ENCODE results near the gene SLC2A6. TPM values are rescaled to one million over a fixed set of nuclear protein-coding genes. Genes with fewer than 3 reads are reported as not detected.

Gene SLC2A6
- polyA plus RNA-seq, 2 donors, result 0.69 TPM

- H3K4me1 ChIP-seq (ENCODE audit: control insufficient read depth in 2 of 2, insufficient read depth in 2 of 2, low read length in 1 of 2), result no peaks in the 10 kb centered on the region
- no peaks in the 10 kb centered on the region for H3K36me3 ChIP-seq (ENCODE audit: control insufficient read depth in 2 of 2, insufficient read depth in 2 of 2, low read length in 1 of 2)
- H3K27me3 ChIP-seq (ENCODE audit: control insufficient read depth in 1 of 2, insufficient read depth in 2 of 2, low read length in 2 of 2), result no peaks in the 10 kb centered on the region
- no peak overlapping the region for H3K4me3 ChIP-seq (ENCODE audit: low read depth in 1 of 2, low read length in 2 of 2)
- 80 to 82% methylated on average over 22 to 23 of the region's 23 CpGs for WGBS, 2 donors
- H3K9me3 ChIP-seq (ENCODE audit: control insufficient read depth in 2 of 2, insufficient read depth in 1 of 2, low read depth in 1 of 2, low read length in 1 of 2), result no peaks in the 10 kb centered on the region
- H3K27ac ChIP-seq (ENCODE audit: low read depth in 2 of 2, low read length in 1 of 2), result no peak overlapping the region
These were observed 33.5 kb downstream of the SLC2A6 start for GRCh38 chr9:133445293-133445969.

- no peak overlapping the region for H3K27ac ChIP-seq (ENCODE audit: low read depth in 2 of 2, low read length in 1 of 2)
- H3K4me3 ChIP-seq (ENCODE audit: low read depth in 1 of 2, low read length in 2 of 2), result no peak overlapping the region
- no peaks in the 10 kb centered on the region for H3K9me3 ChIP-seq (ENCODE audit: control insufficient read depth in 2 of 2, insufficient read depth in 1 of 2, low read depth in 1 of 2, low read length in 1 of 2)
- WGBS, 2 donors, result 83 to 86% methylated on average over 8 of the region's 8 CpGs
- H3K4me1 ChIP-seq (ENCODE audit: control insufficient read depth in 2 of 2, insufficient read depth in 2 of 2, low read length in 1 of 2), result no peaks in the 10 kb centered on the region
- H3K36me3 ChIP-seq (ENCODE audit: control insufficient read depth in 2 of 2, insufficient read depth in 2 of 2, low read length in 1 of 2), result no peaks in the 10 kb centered on the region
- H3K27me3 ChIP-seq (ENCODE audit: control insufficient read depth in 1 of 2, insufficient read depth in 2 of 2, low read length in 2 of 2), result no peaks in the 10 kb centered on the region
These were observed 34.9 kb downstream of the SLC2A6 start for GRCh38 chr9:133443982-133444381.

DNA sequence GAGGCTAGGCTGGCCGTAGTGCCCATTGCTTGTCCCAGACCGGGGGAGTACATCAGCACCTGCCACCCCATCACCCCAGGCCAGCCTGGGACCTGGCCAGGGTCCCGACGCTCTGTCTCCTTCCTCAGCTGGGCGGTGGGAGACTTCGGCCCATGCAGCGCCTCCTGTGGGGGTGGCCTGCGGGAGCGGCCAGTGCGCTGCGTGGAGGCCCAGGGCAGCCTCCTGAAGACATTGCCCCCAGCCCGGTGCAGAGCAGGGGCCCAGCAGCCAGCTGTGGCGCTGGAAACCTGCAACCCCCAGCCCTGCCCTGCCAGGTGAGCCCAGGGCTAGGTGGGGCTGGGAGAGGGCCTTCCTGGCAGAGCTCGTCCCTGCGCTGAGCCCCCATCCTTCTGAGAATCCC, 35.7 kb downstream of the SLC2A6 start:
- 91 to 95% methylated on average over 15 of the region's 15 CpGs for WGBS, 2 donors
- no peaks in the 10 kb centered on the region for H3K4me1 ChIP-seq (ENCODE audit: control insufficient read depth in 2 of 2, insufficient read depth in 2 of 2, low read length in 1 of 2)
- no peaks in the 10 kb centered on the region for H3K9me3 ChIP-seq (ENCODE audit: control insufficient read depth in 2 of 2, insufficient read depth in 1 of 2, low read depth in 1 of 2, low read length in 1 of 2)
- no peak overlapping the region for H3K27ac ChIP-seq (ENCODE audit: low read depth in 2 of 2, low read length in 1 of 2)
- H3K4me3 ChIP-seq (ENCODE audit: low read depth in 1 of 2, low read length in 2 of 2), result no peak overlapping the region
- no peaks in the 10 kb centered on the region for H3K27me3 ChIP-seq (ENCODE audit: control insufficient read depth in 1 of 2, insufficient read depth in 2 of 2, low read length in 2 of 2)
- no peaks in the 10 kb centered on the region for H3K36me3 ChIP-seq (ENCODE audit: control insufficient read depth in 2 of 2, insufficient read depth in 2 of 2, low read length in 1 of 2)

GRCh38 chr9:133441571-133441970, 37.3 kb downstream of the SLC2A6 start:
- no peaks in the 10 kb centered on the region for H3K27me3 ChIP-seq (ENCODE audit: control insufficient read depth in 1 of 2, insufficient read depth in 2 of 2, low read length in 2 of 2)
- H3K9me3 ChIP-seq (ENCODE audit: control insufficient read depth in 2 of 2, insufficient read depth in 1 of 2, low read depth in 1 of 2, low read length in 1 of 2), result no peaks in the 10 kb centered on the region
- no peaks in the 10 kb centered on the region for H3K36me3 ChIP-seq (ENCODE audit: control insufficient read depth in 2 of 2, insufficient read depth in 2 of 2, low read length in 1 of 2)
- no peak overlapping the region for H3K4me3 ChIP-seq (ENCODE audit: low read depth in 1 of 2, low read length in 2 of 2)
- 61 to 74% methylated on average over 5 of the region's 5 CpGs for WGBS, 2 donors
- no peak overlapping the region for H3K27ac ChIP-seq (ENCODE audit: low read depth in 2 of 2, low read length in 1 of 2)
- no peaks in the 10 kb centered on the region for H3K4me1 ChIP-seq (ENCODE audit: control insufficient read depth in 2 of 2, insufficient read depth in 2 of 2, low read length in 1 of 2)

DNA sequence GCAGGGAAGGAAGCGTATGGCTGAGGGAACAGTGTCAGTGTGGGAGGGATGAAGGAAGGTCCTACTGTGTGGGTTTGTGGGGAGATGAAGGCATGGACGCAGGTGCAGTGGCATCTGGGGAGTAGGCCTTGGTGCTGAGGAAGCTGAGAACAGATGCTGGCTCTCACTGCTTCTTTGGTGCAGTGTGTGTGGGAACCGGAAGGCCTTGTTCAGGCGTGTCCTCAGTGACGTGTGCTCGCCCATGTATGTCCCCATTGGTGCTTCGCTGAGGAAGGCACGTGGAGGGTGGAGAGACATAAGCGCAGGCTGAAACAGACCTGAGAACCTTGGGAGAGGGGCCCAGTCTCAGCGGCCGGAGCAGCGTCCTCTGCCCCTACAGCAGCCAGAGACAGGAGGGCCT, 38.0 kb downstream of the SLC2A6 start:
- no peaks in the 10 kb centered on the region for H3K9me3 ChIP-seq (ENCODE audit: control insufficient read depth in 2 of 2, insufficient read depth in 1 of 2, low read depth in 1 of 2, low read length in 1 of 2)
- H3K27me3 ChIP-seq (ENCODE audit: control insufficient read depth in 1 of 2, insufficient read depth in 2 of 2, low read length in 2 of 2), result no peaks in the 10 kb centered on the region
- H3K4me3 ChIP-seq (ENCODE audit: low read depth in 1 of 2, low read length in 2 of 2), result no peak overlapping the region
- H3K27ac ChIP-seq (ENCODE audit: low read depth in 2 of 2, low read length in 1 of 2), result no peak overlapping the region
- H3K36me3 ChIP-seq (ENCODE audit: control insufficient read depth in 2 of 2, insufficient read depth in 2 of 2, low read length in 1 of 2), result no peaks in the 10 kb centered on the region
- 74 to 77% methylated on average over 11 to 12 of the region's 12 CpGs for WGBS, 2 donors
- H3K4me1 ChIP-seq (ENCODE audit: control insufficient read depth in 2 of 2, insufficient read depth in 2 of 2, low read length in 1 of 2), result no peaks in the 10 kb centered on the region

DNA sequence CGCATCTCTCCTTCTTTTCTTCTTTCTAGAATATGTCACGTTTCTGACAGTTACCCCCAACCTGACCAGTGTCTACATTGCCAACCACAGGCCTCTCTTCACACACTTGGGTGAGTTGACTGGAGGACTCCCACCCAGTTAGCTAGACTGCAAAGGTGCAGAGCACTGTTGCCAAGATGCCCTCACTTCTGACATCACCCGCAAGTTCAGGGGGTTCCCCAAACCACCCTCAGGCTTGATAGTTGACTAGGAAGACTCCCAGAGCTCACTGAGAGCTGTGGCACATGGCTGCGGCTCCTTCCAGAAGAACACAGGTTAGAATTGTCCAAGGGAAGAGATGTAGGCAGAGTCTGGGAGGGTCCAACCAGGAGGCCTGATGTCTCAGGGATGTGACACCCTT, 39.6 kb downstream of the SLC2A6 start:
- no peaks in the 10 kb centered on the region for H3K27me3 ChIP-seq (ENCODE audit: control insufficient read depth in 1 of 2, insufficient read depth in 2 of 2, low read length in 2 of 2)
- H3K36me3 ChIP-seq (ENCODE audit: control insufficient read depth in 2 of 2, insufficient read depth in 2 of 2, low read length in 1 of 2), result no peaks in the 10 kb centered on the region
- 69 to 73% methylated on average over 4 of the region's 4 CpGs for WGBS, 2 donors
- H3K9me3 ChIP-seq (ENCODE audit: control insufficient read depth in 2 of 2, insufficient read depth in 1 of 2, low read depth in 1 of 2, low read length in 1 of 2), result no peaks in the 10 kb centered on the region
- H3K4me3 ChIP-seq (ENCODE audit: low read depth in 1 of 2, low read length in 2 of 2), result no peak overlapping the region
- H3K4me1 ChIP-seq (ENCODE audit: control insufficient read depth in 2 of 2, insufficient read depth in 2 of 2, low read length in 1 of 2), result no peaks in the 10 kb centered on the region
- H3K27ac ChIP-seq (ENCODE audit: low read depth in 2 of 2, low read length in 1 of 2), result no peak overlapping the region

DNA sequence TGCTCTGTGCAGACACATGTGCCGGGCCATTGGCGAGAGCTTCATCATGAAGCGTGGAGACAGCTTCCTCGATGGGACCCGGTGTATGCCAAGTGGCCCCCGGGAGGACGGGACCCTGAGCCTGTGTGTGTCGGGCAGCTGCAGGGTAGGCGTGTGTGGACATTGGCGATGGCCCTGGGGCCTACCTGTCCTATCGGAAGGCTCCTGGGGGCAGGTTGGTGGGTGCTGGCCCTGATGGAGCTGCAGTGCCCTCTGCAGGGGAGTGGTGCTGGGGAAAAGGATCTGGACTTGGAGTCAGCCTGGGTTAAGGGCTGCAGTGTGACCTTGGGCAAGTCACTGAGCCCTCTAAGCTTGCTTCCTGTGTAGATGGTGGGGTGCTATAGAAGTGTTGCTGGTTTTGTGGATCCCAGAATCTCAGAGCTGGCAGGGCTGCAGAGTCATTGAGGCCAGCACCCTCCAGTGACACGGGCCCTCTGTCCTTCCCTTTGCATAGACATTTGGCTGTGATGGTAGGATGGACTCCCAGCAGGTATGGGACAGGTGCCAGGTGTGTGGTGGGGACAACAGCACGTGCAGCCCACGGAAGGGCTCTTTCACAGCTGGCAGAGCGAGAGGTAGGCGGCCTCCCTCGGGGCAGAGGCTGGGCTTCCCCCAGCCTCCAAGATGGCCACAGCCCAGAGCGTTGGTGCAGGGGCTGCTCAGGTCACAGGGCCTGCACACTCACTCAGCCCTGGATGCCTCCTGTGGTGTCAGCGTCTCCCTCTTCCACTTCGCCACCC, 41.0 kb downstream of the SLC2A6 start:
- no peaks in the 10 kb centered on the region for H3K36me3 ChIP-seq (ENCODE audit: control insufficient read depth in 2 of 2, insufficient read depth in 2 of 2, low read length in 1 of 2)
- no peaks in the 10 kb centered on the region for H3K9me3 ChIP-seq (ENCODE audit: control insufficient read depth in 2 of 2, insufficient read depth in 1 of 2, low read depth in 1 of 2, low read length in 1 of 2)
- H3K27me3 ChIP-seq (ENCODE audit: control insufficient read depth in 1 of 2, insufficient read depth in 2 of 2, low read length in 2 of 2), result no peaks in the 10 kb centered on the region
- no peaks in the 10 kb centered on the region for H3K4me1 ChIP-seq (ENCODE audit: control insufficient read depth in 2 of 2, insufficient read depth in 2 of 2, low read length in 1 of 2)
- 89 to 90% methylated on average over 20 of the region's 20 CpGs for WGBS, 2 donors
- no peak overlapping the region for H3K27ac ChIP-seq (ENCODE audit: low read depth in 2 of 2, low read length in 1 of 2)
- H3K4me3 ChIP-seq (ENCODE audit: low read depth in 1 of 2, low read length in 2 of 2), result no peak overlapping the region

DNA sequence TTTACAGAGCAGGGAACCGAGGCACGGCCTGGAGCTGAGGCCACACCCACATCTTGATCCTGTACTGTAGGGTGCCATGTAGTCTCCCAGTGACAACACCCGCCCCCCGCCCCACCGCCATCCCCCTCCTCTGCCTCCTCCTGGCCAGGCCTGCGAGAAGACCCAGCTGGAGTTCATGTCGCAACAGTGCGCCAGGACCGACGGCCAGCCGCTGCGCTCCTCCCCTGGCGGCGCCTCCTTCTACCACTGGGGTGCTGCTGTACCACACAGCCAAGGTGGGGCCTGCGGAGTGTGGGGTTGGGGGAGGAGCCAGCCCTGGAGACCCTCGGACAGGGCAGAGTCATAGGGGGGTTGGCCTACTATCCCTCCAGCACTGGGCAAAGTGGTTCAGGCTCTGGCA, 42.2 kb downstream of the SLC2A6 start:
- WGBS, 2 donors, result 78 to 82% methylated on average over 16 of the region's 16 CpGs
- Histone ChIP-seq H3K27ac (ENCODE audit: low read depth in 2 of 2, low read length in 1 of 2) (no peak overlapping the region), H3K4me3 (ENCODE audit: low read depth in 1 of 2, low read length in 2 of 2) (no peak overlapping the region), H3K36me3 (ENCODE audit: control insufficient read depth in 2 of 2, insufficient read depth in 2 of 2, low read length in 1 of 2) (no peaks in the 10 kb centered on the region), H3K4me1 (ENCODE audit: control insufficient read depth in 2 of 2, insufficient read depth in 2 of 2, low read length in 1 of 2) (no peaks in the 10 kb centered on the region), H3K27me3 (ENCODE audit: control insufficient read depth in 1 of 2, insufficient read depth in 2 of 2, low read length in 2 of 2) (no peaks in the 10 kb centered on the region), H3K9me3 (ENCODE audit: control insufficient read depth in 2 of 2, insufficient read depth in 1 of 2, low read depth in 1 of 2, low read length in 1 of 2) (no peaks in the 10 kb centered on the region)

DNA sequence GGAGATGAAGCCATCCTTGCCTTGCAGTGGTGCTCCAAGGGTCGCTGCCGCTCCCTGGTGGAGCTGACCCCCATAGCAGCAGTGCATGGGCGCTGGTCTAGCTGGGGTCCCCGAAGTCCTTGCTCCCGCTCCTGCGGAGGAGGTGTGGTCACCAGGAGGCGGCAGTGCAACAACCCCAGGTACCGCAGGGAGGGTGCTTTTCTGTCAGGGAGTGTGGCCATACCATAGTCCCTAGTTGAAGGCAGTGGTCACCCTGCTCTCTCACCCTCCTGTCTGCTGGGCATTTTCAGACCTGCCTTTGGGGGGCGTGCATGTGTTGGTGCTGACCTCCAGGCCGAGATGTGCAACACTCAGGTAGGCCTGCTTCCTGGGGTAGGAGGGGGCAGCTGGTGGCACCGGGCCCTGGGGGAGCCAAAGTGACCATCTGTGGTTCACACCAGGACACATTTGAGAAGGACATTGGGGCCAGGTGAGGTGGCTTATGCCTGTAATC, 45.5 kb downstream of the SLC2A6 start:
- Histone ChIP-seq H3K4me1 (ENCODE audit: control insufficient read depth in 2 of 2, insufficient read depth in 2 of 2, low read length in 1 of 2) (peaks cover 0 to 4% of the 10 kb centered on the region in 2 donors), H3K9me3 (ENCODE audit: control insufficient read depth in 2 of 2, insufficient read depth in 1 of 2, low read depth in 1 of 2, low read length in 1 of 2) (no peaks in the 10 kb centered on the region), H3K27me3 (ENCODE audit: control insufficient read depth in 1 of 2, insufficient read depth in 2 of 2, low read length in 2 of 2) (no peaks in the 10 kb centered on the region), H3K27ac (ENCODE audit: low read depth in 2 of 2, low read length in 1 of 2) (no peak overlapping the region), H3K36me3 (ENCODE audit: control insufficient read depth in 2 of 2, insufficient read depth in 2 of 2, low read length in 1 of 2) (no peaks in the 10 kb centered on the region), H3K4me3 (ENCODE audit: low read depth in 1 of 2, low read length in 2 of 2) (no peak overlapping the region)
- WGBS, 2 donors, result 85 to 88% methylated on average over 11 of the region's 11 CpGs
